SK-N-MC (cell line): ENCODE measurements around the gene SHISA9.

Source experiments
- EZH2 ChIP-seq: fragments of 200-600 bp; sonication (generic); IDR thresholded peaks from one replicate; pipeline ENCODE4 v1.6.1; 2017; ENCODE audit warnings: antibody characterized with exemption
- POLR2AphosphoS5 ChIP-seq: IDR thresholded peaks from 2 replicates; pipeline ENCODE4 v1.6.1; 2012; ENCODE audit warnings: mild to moderate bottlenecking, low read depth, low read length, borderline replicate concordance

DNA sequence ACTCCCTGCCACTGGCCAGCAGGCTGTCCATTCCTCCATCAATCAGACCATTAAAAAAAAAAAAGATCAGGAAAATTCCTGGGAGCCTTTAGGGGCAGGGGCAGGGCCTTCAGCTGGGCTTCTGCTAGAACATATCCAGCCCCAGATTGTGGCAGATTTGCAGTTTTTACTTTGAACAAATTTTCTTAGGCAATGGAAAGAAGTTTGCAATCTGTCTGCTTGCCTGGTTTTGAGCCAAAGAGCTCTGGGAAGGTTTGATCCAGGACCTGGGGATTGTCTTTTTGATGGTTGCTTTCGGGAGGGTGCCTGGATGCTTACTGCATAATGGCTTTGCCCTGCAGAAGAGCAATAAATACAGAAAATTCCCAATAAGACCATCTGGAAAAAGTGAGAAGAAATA, 145.9 kb downstream of the SHISA9 start:
- TF ChIP-seq EZH2 (no peak), POLR2AphosphoS5 (no peak)
